Measurements from ENCODE around the gene ZFTA.
A peak's percentile ranks its signal among the peaks of the same experiment; 100 is the strongest.
"Not testable (repeated sequence)": the region's sequence is repeated elsewhere in the genome, so short reads cannot be mapped to it uniquely, and the experiment has no call there.

Gene ZFTA

GRCh38 chr11:63768237-63769041 lies at the start of gene ZFTA:
ZFTA (minus strand) TSS chr11:63768775; CDS start chr11:63768622, 153 bp downstream.
- DNase-seq: peak; percentile 93

DNA sequence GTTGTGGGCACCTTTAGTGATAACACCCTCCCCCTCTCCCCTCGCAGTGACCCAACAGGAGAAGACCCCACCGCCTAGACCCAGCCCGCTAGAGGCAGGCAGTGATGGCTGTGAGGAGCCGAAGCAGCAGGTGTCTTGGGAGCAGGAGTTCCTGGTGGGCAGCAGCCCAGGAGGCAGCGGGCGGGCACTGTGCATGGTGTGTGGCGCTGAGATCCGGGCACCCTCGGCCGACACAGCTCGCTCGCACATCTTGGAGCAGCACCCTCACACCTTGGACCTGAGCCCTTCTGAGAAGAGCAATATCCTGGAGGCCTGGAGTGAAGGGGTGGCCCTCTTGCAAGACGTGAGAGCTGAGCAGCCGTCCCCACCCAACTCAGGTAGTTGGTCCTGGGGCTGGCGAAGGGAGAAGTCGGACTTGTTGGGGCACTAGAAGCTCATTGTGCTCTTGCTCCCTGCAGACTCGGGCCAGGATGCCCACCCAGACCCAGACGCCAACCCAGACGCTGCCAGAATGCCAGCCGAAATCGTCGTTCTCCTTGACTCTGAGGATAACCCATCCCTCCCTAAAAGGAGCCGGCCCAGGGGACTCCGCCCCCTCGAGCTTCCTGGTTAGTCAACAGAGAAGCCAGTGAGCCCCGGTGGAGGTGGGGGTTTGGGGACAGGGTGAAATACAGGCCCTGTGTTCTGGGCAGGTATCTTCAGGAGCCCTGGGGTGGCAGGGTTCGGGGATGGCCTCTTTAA lies 49.4 kb upstream of the ZFTA start:
- no peak for DNase-seq

DNA sequence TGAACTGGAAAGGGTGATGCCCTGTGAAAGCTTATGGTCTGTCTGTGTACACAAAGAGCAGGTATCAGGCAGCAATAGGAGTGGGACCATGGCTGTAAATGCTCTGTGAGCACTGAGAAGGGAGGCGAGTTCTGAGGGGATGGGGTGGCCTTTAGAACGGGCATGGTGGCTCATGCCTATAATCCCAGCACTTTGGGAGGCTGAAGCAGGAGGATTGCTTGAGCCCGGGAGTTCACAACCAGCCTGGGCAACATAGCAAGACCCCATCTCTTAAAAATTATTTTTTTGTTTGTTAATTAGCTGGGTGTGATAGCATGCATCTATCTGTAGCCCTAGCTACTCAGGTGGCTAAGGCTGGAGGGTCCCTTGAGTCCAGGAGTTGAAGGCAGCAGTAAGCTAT lies 48.2 kb upstream of the ZFTA start:
- no peak for DNase-seq

GRCh38 chr11:63816166-63816565 lies 47.6 kb upstream of the ZFTA start:
- no peak for DNase-seq

- DNase-seq: no peak
Observed at GRCh38 chr11:63814383-63814736, 45.8 kb upstream of the ZFTA start.

DNA sequence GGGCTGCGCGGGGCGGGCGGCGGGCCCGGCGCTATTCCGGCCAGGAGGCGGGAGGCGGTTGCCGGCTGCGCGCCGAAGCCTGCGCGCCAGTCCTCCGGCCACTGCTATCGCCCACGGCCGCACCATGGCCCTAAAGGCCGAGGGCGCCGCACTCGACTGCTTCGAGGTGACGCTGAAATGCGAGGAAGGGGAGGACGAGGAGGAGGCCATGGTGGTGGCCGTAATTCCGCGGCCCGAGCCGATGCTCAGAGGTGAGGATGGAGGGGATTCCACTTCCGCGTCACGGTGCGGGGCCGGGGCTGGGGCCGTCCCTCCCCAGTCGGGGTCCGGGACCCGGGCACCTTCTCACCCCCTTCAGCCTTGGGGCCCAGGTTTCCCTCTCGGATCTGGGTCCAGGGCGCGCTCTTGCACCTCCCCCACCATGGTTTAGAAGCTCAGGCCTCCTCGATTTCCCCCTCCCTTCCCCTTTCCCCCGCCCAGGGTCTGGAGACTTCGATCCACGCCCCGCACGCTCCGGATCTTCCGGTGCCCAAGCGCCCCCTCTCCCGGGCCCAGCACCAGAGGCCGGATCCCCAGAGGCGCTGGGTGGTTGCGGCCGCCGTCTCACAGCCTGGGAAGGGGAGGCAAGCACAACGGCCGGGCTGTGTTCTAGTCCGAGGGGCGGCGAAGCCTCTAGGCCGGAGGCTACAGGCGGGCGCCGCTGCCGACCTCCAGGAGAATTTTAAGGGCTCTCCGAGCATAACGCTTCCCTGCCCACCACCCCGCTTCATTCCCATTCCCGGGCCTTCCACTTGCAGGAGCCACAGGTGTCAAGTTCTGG lies 45.2 kb upstream of the ZFTA start:
- peak; percentile 85 for DNase-seq

DNA sequence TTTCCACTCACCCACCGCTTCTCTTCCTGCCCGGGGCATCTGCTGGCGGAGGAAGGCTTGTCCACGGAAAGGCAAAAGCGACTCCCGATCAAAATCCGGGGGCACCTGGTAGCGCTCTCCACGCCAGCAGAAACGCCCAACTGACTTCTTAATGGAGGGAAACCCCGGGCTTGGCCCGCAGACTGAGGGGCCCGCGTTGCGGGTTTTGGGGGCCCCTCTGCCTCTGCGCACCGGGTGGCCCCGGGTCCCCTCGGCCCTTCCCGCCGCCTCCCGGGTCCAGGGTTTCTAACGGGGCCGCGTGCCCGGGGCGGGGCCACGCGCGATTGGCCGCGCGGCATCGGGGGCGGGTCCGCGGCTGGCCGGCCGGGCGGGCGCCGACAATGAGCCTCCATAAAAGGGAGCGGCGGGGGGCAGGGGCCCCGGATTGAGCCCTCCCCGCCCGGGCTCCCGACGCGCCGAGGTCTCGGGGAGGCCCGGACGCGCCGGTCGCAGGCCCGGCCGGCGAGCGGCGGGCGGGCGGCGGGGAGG lies 44.5 kb upstream of the ZFTA start, which contains the start of gene SPINDOC:
TSS of gene SPINDOC (plus strand) at position 422 of the 528 bp plus-strand sequence. CDS start 231 bp downstream, outside the sequence.
- DNase-seq: peak; percentile 89

GRCh38 chr11:63811522-63811921 lies 42.9 kb upstream of the ZFTA start:
- DNase-seq: no peak

GRCh38 chr11:63810383-63810782 lies 41.8 kb upstream of the ZFTA start:
- DNase-seq: not testable (repeated sequence)

DNA sequence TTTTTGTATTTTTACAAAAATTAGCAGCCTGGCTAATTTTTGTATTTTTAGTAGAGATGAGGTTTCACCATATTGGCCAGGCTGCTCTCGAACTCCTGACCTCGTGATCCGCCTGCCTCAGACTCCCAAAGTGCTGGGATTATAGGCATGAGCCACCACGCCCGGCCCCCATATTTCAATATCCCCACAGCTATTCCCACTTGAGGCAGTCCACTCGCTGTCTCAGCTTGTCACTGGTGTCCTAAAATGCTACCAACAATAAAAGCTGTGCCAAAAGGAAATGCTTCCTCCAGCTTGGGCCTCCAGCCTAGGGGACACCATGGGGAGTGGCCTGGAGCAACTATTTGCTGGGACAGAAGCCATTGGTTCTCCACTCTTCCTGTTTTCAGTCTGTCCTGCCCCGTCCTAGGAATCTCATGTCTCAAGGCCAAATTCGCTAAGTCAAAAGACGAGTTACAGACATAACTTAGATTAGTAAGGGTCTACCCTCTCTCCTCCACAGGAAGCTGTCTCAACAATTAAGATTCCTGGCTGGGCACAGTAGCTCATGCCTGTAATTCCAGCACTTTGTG lies 37.4 kb upstream of the ZFTA start:
- no peak for DNase-seq

GRCh38 chr11:63804259-63804658 lies 35.7 kb upstream of the ZFTA start:
- DNase-seq: no peak

DNA sequence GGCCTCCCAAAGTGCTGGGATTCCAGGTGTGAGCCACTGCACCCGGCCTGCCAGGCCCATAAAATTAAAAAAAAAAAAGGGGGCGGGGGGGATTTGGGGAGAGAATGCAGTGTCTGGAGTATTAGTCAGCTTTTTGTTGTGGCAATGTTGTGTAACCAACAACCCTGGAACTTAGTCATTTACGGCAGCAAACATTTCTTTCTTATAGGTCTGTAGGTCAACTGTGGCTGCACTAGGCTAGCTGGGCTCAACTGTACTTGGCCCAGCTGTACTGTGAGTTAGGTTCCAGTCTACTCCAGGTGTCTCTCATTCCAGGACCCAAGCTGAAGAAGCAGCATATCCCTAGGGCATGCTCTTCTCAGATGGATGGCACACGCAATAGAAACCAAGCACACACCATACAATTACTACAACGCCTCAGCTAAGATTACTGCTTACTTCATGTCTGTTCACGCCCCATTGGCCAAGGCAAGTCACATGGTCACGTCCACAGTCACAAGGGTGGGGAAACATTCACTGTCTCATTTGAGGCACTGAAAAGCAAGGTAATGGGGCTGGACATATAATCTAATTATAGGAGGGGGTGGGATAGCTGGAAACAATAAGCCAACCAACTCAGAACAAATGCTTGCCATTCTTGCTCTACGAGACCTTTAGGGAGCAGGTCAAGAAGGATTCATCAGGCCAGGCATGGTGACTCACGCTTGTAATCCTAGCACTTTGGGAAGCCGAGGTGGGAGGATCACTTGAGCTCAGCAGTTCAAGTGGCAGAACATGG lies 34.3 kb upstream of the ZFTA start:
- peak; percentile 37 for DNase-seq

GRCh38 chr11:63800921-63801320 lies 32.3 kb upstream of the ZFTA start:
- no peak for DNase-seq

- no peak for DNase-seq
Observed at GRCh38 chr11:63795066-63795465, 26.5 kb upstream of the ZFTA start.

GRCh38 chr11:63793161-63793560 lies 24.6 kb upstream of the ZFTA start:
- no peak for DNase-seq

DNA sequence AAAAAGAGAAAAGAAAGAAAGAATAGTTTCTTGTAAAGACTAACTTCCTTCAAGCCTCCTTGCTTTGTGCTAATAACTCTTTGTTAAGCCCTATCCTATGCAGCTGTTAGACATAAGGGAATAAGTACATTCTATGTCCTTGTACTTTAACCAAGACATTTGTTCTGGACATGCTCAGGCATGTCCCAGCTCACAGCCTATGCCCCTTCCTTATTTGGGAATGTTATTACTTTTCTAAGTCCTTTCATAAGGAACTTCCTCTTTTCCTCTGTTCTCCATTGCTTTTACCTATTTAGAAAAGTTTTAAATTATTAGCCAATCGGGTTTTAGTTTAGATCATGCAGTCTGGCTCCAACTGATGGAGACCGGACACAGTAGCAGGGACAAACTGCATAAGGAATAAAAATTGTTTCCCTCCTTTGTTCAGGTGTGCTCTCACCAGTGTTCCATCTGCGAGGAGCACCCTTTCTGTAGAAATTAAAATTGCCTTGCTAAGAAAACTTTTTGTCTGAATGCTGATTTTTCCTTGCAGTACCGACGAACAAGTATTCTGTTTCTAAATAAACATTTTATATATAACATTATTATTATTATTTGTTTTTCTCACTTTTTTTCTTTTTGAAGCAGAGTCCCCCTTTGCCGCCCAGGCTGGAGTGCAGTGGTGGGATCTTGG lies 23.1 kb upstream of the ZFTA start:
- DNase-seq: no peak

DNA sequence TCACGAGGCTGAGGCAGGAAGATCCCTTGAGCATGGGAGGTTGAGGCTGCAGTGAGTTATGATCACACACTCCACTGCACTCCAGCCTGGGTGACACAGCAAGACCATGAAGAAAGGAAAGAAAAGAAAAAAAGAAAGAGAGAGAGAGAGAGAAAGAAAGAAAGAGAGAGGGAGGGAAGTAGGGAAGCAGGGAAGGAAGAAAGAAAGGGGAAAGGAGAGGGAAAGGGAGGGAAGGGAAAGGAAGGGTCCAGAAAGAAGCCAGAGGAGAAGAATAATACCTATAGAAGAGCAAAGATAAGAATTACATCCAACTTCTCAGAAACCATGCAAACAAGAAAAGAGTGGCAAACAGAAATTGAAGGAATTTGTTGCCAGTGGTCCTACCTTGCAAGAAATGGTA lies 17.2 kb upstream of the ZFTA start:
- no peak for DNase-seq

- no peak for DNase-seq
Observed at GRCh38 chr11:63783925-63784592, 15.5 kb upstream of the ZFTA start.

DNA sequence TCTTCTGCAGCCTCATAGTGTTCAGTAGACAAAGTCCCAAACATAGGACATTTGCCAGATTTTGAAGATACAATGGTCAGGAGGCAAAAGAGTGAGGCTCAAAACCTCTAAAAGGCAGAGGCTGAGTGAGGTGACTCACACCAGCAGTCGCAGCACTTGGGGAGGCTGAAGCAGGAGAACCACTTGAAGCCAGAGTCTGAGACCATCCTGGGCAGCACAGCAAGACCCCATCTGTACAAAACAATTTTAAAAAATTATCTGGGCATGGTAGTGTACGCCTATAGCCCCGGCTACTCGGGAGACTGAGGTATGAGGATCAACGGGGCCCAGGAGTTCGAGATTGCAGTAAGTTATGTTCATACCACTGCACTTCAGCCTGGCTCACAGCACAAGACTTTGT lies 14.2 kb upstream of the ZFTA start:
- no peak for DNase-seq

DNA sequence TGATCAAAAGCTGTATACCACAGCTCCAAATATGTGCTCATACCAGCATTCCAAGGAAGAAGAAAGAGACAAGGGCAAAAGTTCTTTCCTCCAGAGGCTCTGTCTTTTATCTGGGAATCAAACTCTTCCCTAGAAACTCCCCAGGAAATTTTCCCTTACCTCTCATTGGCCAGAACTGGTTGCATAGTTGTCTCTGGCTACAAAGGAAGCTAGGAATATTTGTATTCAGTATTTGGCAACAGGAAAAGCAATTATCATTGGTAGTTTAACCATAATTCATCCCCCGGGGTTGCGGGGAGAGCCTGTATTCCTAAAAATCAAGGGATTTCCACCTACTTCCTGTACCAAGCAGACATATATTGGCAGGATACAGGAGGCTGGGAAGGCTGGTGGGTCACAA lies 10.5 kb upstream of the ZFTA start:
- DNase-seq: no peak

- no peak for DNase-seq
Observed at GRCh38 chr11:63775191-63775590, 6.6 kb upstream of the ZFTA start.

Data from eye (tissue), 1 donor.